HG03060 (cell line): ENCODE data around the gene CYB5A.
"Not testable (repeated sequence)": the region's sequence is repeated elsewhere in the genome, so short reads cannot be mapped to it uniquely, and the experiment has no call there.

Source experiments
- ATAC-seq: cut with Tn5 transposase; IDR thresholded peaks from one replicate; pipeline ENCODE4 v1.9.1; 2021; ENCODE audit warnings: low read depth, moderate number of reproducible peaks; ENCODE audit not compliant: unreplicated experiment

Gene CYB5A, protein sequence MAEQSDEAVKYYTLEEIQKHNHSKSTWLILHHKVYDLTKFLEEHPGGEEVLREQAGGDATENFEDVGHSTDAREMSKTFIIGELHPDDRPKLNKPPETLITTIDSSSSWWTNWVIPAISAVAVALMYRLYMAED

GRCh38 chr18:74291771-74292540 is at the start of gene CYB5A:
TSS of gene CYB5A (minus strand) at chr18:74291963. CDS start at chr18:74291875, 88 bp downstream.
- peak; percentile 98 for ATAC-seq

GRCh38 chr18:74337912-74338309 is 46.1 kb upstream of the CYB5A start:
- ATAC-seq = no peak

GRCh38 chr18:74337155-74337911 is 45.6 kb upstream of the CYB5A start:
- ATAC-seq = no peak

DNA sequence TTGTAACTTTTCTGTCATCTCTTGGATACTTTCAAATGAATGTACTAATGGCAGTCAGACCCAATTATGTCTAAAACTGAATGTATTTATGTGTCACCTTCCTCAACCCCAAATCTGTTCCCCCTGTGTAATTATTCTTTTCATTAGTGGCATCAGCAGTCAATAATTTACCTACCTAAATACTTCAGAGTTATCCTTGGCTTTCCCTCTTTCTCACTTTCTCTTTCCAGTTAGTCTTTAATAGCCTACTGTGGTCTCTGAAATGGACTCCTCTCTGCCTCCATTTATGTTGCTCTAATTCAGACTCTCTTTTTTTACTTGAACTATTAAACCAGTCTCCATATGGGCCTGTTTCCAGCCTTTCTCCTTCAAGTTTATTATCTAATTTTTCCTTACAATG is 44.9 kb upstream of the CYB5A start:
- ATAC-seq = no peak

DNA sequence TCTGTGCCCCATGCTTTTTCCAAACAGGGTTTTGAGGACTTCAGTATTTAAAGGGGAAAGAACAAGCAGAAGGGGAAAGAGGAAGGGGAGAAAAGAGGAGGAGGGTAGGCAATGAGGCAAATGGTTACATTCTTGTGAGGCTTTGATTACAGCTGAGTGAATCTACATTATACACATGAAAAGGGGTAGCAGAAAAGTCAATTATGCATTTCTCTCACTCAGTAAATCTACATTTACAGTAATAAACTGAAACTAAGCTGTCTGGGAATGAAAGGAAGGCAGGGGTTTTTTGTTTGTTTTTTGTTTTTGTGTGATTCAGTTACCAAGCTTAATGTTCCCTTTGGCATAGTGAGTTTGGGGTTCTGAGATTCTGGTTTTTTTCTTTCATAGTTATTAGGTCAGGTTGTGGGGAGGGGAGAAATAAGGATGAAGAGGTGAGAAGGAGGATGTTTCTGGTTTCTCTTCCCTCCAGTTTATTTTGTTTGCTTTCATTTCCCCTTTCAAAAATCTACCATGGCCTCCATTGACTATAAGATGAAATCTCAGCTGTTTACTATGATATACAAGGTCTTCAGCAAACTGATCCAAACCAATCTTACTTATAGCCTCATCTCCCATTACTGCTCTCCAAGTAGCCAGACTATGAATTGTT is 42.6 kb upstream of the CYB5A start:
- no peak for ATAC-seq

GRCh38 chr18:74333091-74333490 is 41.3 kb upstream of the CYB5A start:
- ATAC-seq = no peak

DNA sequence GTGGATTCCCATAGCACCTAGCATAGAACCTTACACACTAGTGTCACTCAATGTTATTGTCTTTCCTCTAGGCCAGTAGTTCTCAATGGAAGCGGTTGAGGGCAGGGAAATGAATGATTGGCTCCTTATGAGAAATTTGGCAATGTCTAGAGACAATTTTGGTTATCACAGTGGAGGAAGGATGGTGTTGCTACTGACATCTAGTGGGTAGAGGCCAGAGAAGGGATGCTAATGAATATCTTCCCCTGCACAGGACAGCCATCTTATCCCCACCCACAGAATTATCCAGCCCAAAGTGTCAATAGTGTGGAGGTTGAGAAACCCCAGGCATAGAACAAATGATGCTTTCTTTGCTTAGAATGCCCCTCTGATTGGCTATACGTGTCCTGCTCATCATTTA is 39.6 kb upstream of the CYB5A start:
- no peak for ATAC-seq

DNA sequence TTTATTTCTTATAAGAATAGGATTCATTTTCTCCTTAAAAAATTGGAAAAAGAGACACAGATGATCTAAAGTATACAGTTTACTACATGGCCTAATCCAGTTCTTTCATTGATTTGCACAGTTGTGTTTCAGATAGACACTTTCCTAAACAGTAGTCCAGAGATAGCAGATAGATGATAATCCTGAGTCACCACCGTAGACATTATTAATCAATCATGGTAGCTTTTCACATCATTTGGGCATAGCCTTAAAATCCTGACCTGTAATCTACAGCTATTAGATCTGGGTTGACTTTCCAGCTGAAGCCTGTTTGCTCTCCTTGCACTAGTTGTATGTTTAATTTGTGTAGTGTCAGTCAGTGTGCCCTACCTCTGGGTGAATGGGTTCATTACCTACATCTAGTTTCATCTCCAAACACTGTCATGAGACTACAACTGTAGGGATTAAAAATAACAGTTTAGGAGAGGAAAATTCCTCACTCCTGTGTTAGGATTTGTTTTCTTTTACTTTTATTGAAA is 38.0 kb upstream of the CYB5A start:
- no peak for ATAC-seq

DNA sequence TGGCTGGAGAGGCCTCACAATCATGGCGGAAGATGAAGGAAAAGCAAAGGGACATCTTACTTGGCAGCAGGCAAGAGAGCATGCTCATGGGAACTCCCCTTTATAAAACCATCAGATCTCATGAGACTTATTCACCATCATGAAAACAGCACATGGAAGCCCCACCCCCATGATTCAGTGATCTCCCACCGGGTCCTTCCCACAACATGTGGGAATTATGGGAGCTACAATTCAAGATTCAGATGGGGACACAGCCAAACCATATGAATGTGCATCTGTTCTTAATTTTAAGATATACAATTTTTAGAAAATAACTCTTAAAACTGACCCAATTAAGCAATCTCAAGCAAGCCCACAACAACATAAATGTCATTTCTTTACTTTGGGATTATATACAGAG is 36.4 kb upstream of the CYB5A start:
- no peak for ATAC-seq

GRCh38 chr18:74326791-74327190 is 35.0 kb upstream of the CYB5A start:
- ATAC-seq = not testable (repeated sequence)

GRCh38 chr18:74326231-74326630 is 34.5 kb upstream of the CYB5A start:
- no peak for ATAC-seq

- no peak for ATAC-seq
Measured at GRCh38 chr18:74316257-74317170, 24.8 kb upstream of the CYB5A start.

GRCh38 chr18:74315464-74316256 is 23.9 kb upstream of the CYB5A start, which contains the start of gene C18orf63:
TSS of gene C18orf63 (plus strand) at chr18:74315839. CDS start at chr18:74317866, 2,027 bp downstream.
- no peak for ATAC-seq

GRCh38 chr18:74314759-74315463 is 23.1 kb upstream of the CYB5A start:
- no peak for ATAC-seq

DNA sequence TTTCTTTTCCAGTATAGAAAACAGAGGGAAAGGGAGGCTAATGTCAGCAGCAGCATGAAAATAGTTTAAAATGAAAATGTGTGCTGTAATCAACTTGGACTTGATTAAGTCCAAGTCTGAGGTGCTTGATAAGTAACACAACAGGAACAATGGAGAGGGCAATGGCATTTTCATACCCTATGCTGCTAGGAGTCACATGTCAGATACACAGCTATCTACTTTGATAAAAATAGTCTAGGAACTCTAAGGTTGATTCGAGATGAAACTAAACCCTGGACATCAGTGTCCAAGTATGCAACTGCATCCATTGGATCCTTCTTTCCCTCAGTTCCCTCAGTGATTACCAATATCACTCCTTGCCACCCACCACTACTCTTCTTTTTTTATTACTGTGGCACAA is 19.2 kb upstream of the CYB5A start:
- no peak for ATAC-seq

DNA sequence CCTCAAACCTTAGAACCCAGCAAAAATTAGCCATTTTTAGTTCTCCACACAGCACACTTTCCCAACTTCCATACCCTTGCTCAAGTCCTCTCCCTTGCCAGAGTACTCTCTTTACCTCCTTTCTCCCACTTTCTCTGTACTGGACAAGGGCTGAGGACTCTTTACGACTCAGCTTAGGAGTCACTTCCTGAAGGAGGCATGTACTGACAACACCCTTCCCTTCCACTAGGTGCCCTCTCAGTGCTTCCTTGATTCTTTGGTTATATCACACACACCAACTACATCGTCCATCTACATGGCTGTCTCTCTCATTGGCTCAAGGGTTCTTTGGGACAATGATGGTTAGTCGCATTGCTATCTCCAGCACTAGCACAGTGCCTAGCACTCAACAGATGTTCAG is 18.6 kb upstream of the CYB5A start:
- no peak for ATAC-seq

- ATAC-seq = no peak
Measured at GRCh38 chr18:74303936-74304335, 12.2 kb upstream of the CYB5A start.

DNA sequence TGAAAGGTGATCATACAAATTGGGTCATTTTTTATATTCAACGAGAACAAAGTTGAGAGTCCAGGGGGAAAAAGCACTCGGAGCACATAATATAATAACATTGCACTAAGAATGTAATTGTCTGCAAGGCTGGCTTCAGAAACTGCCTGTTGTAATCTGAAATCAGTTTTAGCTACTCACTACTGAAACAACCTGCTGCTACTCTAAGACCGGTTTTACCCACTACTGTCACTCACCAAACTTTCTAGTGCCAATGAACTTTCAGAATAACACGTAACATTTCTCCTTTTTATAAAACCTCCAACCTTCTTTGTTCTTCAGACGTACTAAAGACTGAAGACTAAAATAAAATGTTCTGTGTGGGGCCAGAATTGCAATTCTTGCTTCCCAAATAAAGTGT is 11.5 kb upstream of the CYB5A start:
- no peak for ATAC-seq
